ENCODE results near the gene POLDIP2. TPM values are rescaled to one million over a fixed set of nuclear protein-coding genes. Genes with fewer than 3 reads are reported as not detected.

Gene POLDIP2
- total and polyA plus RNA-seq, 2 of the 4 experiments (the other 2 are of a cell fraction): 66.7 to 77.8 TPM

DNA sequence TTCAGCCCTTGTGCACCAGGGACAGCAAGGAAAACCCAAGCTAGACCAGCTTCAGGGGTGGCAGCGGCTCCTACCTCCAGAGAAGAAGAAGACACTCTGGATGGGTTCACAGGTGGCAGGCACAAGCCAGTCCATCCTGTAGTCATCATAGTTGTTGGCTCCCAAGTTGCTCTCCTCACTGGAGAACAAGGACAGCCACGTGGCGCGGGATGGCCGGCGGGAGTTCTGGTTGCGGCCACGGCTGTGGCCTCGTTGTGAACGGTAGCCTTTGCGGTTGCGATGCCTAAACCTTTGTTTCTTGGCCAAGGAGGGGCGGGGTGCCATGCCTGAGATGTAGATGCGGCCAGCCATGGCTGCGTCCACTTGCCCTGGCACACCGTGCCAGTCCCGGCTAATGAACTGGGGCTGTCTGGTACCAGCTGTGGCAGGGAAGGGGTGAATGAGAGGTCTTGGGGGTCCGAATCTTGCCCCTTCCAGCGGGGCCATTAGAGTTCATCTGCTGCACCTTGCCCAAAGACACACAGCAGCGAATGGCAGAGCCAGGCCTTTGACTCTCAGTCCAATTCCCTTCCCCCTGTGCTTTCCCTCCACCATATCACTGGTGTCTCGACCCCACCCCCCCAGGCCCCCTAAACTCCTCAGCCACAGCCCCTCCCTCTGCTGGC is 10.4 kb upstream of the POLDIP2 start:
- Histone ChIP-seq H2AFZ (replicated peaks; ENCODE audit: low read length, poor library complexity) (no peak overlapping the region), H4K8ac (ENCODE audit: low read depth in 2 of 2, low read length in 2 of 2) (no peak overlapping the region), H3K4me1 (ENCODE audit: control insufficient read depth, insufficient read depth, low read length) (peaks cover 11% of the 10 kb centered on the region; the same call in 1 of the 2 replicates), H2AK5ac (ENCODE audit: low read depth, low read length) (no peak overlapping the region), H2BK15ac (ENCODE audit: low read depth, low read length) (no peak overlapping the region), H4K91ac (ENCODE audit: insufficient read depth, low read depth, low read length) (no peak overlapping the region), H3K9me1 (ENCODE audit: insufficient read depth, low read length) (peaks cover 17% of the 10 kb centered on the region), H3K9ac (ENCODE audit: low read depth, low read length) (no peak overlapping the region), H3K27ac (ENCODE audit: insufficient read depth, low read length) (no peak overlapping the region), H3K23ac (ENCODE audit: low read depth, low read length) (no peak overlapping the region), H3K56ac (ENCODE audit: extremely low read depth, insufficient read depth, low read length) (no peak overlapping the region), H4K20me1 (ENCODE audit: insufficient read depth, low read length) (peaks cover 8% of the 10 kb centered on the region), H2BK20ac (ENCODE audit: low read depth, low read length) (no peak overlapping the region), H3K27me3 (ENCODE audit: control insufficient read depth, insufficient read depth, low read length) (no peaks in the 10 kb centered on the region), H3K36me3 (ENCODE audit: control insufficient read depth, insufficient read depth, low read length) (peaks cover 6% of the 10 kb centered on the region), H3K14ac (replicated peaks; ENCODE audit: low read depth, low read length) (no peak overlapping the region), H3K4ac (ENCODE audit: low read depth, low read length) (no peak overlapping the region), H3K4me2 (ENCODE audit: low read depth, low read length) (no peak overlapping the region), H4K5ac (ENCODE audit: low read depth, low read length) (no peak overlapping the region), H2BK5ac (ENCODE audit: low read depth, low read length, poor library complexity, severe bottlenecking) (no peak overlapping the region), H3K79me1 (ENCODE audit: low read depth in 1 of 2, low read length in 2 of 2) (peaks cover 5% of the 10 kb centered on the region in 2 experiments; a peak in 3 of 4 replicates), H3K9me3 (ENCODE audit: control insufficient read depth, insufficient read depth, low read length) (no peaks in the 10 kb centered on the region), H2BK120ac (ENCODE audit: low read depth, low read length) (no peak overlapping the region), H2AK9ac (replicated peaks; ENCODE audit: low read depth, low read length, poor library complexity) (no peak overlapping the region), H3K18ac (ENCODE audit: low read depth, low read length) (no peak overlapping the region), H3K4me3 (ENCODE audit: insufficient read depth, low read depth, low read length) (no peak overlapping the region)
- ChIA-PET CTCF (no interaction called here), POLR2A (ENCODE audit: unreplicated experiment) (no interaction called here)
- BruUV-seq (replicated peaks): no TSS peak
- WGBS, 2 experiments (ENCODE audit: extremely low coverage in 2 of 2, insufficient read length in 1 of 2): 88% methylated on average over 12 of the region's 21 CpGs; no CpG with 5 or more reads in 1 of the 2 experiments
- TF ChIP-seq POLR2A (IDR thresholded peaks at IDR 0.05; ENCODE audit: low read depth, low read length): no peak
- no peak for TF ChIP-seq BHLHE40 (IDR thresholded peaks at IDR 0.05; ENCODE audit: low read depth, low read length)
- intact Hi-C loops (cut with micrococcal nuclease) (no loop called here), dilution Hi-C loops (cut with HindIII; ENCODE audit: low sequenced_read_pairs, unreplicated experiment) (no loop called here), in situ Hi-C loops (cut with MboI; ENCODE audit: low sequenced_read_pairs) (no loop called here)
- ATAC-seq (ENCODE audit: low read depth): no peak
- DNase-seq: no peak

All from IMR-90 (cell line).